Mesothelial cell of epicardium (in vitro differentiated cells): ENCODE data around the gene TRIAP1. TPM values are rescaled to one million over a fixed set of nuclear protein-coding genes. Genes with fewer than 3 reads are reported as not detected.
"Not testable (repeated sequence)": the region's sequence is repeated elsewhere in the genome, so short reads cannot be mapped to it uniquely, and the experiment has no call there.

Experiments
- DNase-seq, 2 experiments: peaks; one replicate each; pipeline ENCODE4 v3.0.0; 2021; ENCODE audit warnings: low spot score in 2 of 2; ENCODE audit not compliant: unreplicated experiment in 2 of 2
- H3K27ac Mint-ChIP-seq: 2 replicates; pipeline ENCODE4 v1.8.0; 2021; ENCODE audit warnings: mixed read lengths
- H3K27me3 Mint-ChIP-seq: 2 replicates; pipeline ENCODE4 v1.8.0; 2021; ENCODE audit warnings: low read depth, mixed read lengths
- H3K36me3 Mint-ChIP-seq: 2 replicates; pipeline ENCODE4 v1.8.0; 2021; ENCODE audit warnings: mixed read lengths
- H3K4me1 Mint-ChIP-seq: 2 replicates; pipeline ENCODE4 v1.8.0; 2021; ENCODE audit warnings: mixed read lengths
- H3K4me3 Mint-ChIP-seq: 2 replicates; pipeline ENCODE4 v1.8.0; 2021; ENCODE audit warnings: mild to moderate bottlenecking, moderate library complexity, mixed read lengths
- H3K9me3 Mint-ChIP-seq: 2 replicates; pipeline ENCODE4 v1.8.0; 2021; ENCODE audit warnings: mixed read lengths
- CTCF ChIP-seq: fragments of 200-600 bp; sonication (generic); IDR thresholded peaks from one replicate; pipeline ENCODE4 v1.5.0; 2021; ENCODE audit warnings: antibody characterized with exemption; ENCODE audit not compliant: unreplicated experiment
- total RNA-seq: library from RNA; stranded (reverse); gene quantifications from 3 replicates; pipeline ENCODE4 v1.2.1, GENCODE V29; 2021

Gene TRIAP1
- total RNA-seq, 1 donor from 2014 or later, result 25.3 TPM

GRCh38 chr12:120488057-120488640 is 42.0 kb upstream of the TRIAP1 start:
- Mint-ChIP-seq H3K9me3 (no peaks in the 10 kb centered on the region), H3K27me3 (no peaks in the 10 kb centered on the region), H3K36me3 (peaks cover 11% of the 10 kb centered on the region), H3K4me1 (peaks cover 13% of the 10 kb centered on the region), H3K4me3 (no peak overlapping the region), H3K27ac (peak overlapping the region; percentile 81)
- TF ChIP-seq CTCF, result no peak
- no peak for DNase-seq

GRCh38 chr12:120487552-120487951 is 41.4 kb upstream of the TRIAP1 start:
- not testable (repeated sequence) for H3K27me3 Mint-ChIP-seq, DNase-seq, H3K27ac Mint-ChIP-seq, H3K9me3 Mint-ChIP-seq, H3K4me3 Mint-ChIP-seq
- Mint-ChIP-seq H3K36me3 (peaks cover 11% of the 10 kb centered on the region), H3K4me1 (peaks cover 13% of the 10 kb centered on the region)

GRCh38 chr12:120485961-120486881 is 40.0 kb upstream of the TRIAP1 start:
- Mint-ChIP-seq H3K27me3 (no peaks in the 10 kb centered on the region), H3K4me1 (peaks cover 13% of the 10 kb centered on the region), H3K9me3 (no peaks in the 10 kb centered on the region), H3K27ac (no peak overlapping the region), H3K4me3 (no peak overlapping the region), H3K36me3 (peaks cover 17% of the 10 kb centered on the region)
- DNase-seq, result no peak
- TF ChIP-seq CTCF, result no peak

GRCh38 chr12:120483621-120484020 is 37.4 kb upstream of the TRIAP1 start:
- Mint-ChIP-seq H3K4me3 (no peak overlapping the region), H3K27ac (no peak overlapping the region)

GRCh38 chr12:120481022-120481767 is 35.0 kb upstream of the TRIAP1 start:
- peaks cover 3% of the 10 kb centered on the region for H3K4me1 Mint-ChIP-seq
- H3K36me3 Mint-ChIP-seq, result peaks cover 9% of the 10 kb centered on the region
- no peak overlapping the region for H3K4me3 Mint-ChIP-seq
- DNase-seq, result no peak
- no peaks in the 10 kb centered on the region for H3K27me3 Mint-ChIP-seq
- H3K27ac Mint-ChIP-seq, result no peak overlapping the region
- no peaks in the 10 kb centered on the region for H3K9me3 Mint-ChIP-seq
- no peak for TF ChIP-seq CTCF

More at GRCh38 chr12:120483621-120484020, 37.4 kb upstream of the TRIAP1 start:
- Mint-ChIP-seq H3K27me3 (no peaks in the 10 kb centered on the region), H3K4me1 (peaks cover 9% of the 10 kb centered on the region), H3K9me3 (no peaks in the 10 kb centered on the region), H3K36me3 (peaks cover 9% of the 10 kb centered on the region)
- no peak for TF ChIP-seq CTCF
- DNase-seq, result no peak
